NCI-H2107 treated with DMSO at 0.1 percent for 48 hours (cell line): ENCODE results near the gene CLCN3.
"Not testable (repeated sequence)": the region's sequence is repeated elsewhere in the genome, so short reads cannot be mapped to it uniquely, and the experiment has no call there.

Experiments
- DNase-seq: peaks from one replicate; lab custom pipeline; 2025; ENCODE audit not compliant: unreplicated experiment; lab: John Stamatoyannopoulos, UW

Gene CLCN3

GRCh38 chr4:169689681-169690080 lies 69.3 kb downstream of the CLCN3 start:
- DNase-seq = peak; percentile 17

GRCh38 chr4:169690787-169691186 lies 70.4 kb downstream of the CLCN3 start:
- DNase-seq = no peak

GRCh38 chr4:169698331-169698730 lies 78.0 kb downstream of the CLCN3 start:
- peak; percentile 58 for DNase-seq

DNA sequence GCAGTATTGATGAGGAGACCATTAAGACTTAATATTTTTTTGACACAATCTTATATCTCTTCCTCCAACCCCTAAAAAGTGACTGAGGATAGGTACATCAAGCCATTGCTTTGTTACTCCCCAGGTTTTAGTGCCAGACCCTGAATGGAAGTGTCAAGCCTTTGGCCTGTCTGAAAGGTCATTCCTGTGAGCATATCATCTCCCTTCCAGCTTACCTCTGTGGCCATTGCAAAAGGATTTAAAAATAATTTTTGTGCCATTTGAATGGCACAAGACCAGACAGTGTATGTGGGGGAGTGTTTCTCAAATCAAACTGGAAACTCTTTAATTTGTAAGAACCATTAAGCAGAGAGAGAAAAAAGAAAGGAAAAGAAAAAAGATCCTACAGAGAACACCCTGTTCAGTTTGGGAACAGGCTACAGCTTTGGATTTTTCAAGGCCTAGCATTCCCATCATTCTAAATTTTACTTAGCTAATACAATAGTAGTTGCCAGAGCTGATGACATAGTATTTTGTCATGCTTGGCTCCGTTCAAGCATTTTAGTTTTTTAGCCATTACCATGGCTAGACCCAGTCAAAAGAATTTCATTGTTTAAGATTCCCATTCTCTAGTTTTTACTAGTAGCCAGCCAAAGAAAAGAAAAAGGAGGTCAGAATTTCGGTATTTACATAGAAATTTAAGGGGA lies 87.7 kb downstream of the CLCN3 start:
- no peak for DNase-seq

GRCh38 chr4:169715826-169716225 lies 95.4 kb downstream of the CLCN3 start:
- no peak for DNase-seq

GRCh38 chr4:169716677-169717076 lies 96.3 kb downstream of the CLCN3 start:
- no peak for DNase-seq

DNA sequence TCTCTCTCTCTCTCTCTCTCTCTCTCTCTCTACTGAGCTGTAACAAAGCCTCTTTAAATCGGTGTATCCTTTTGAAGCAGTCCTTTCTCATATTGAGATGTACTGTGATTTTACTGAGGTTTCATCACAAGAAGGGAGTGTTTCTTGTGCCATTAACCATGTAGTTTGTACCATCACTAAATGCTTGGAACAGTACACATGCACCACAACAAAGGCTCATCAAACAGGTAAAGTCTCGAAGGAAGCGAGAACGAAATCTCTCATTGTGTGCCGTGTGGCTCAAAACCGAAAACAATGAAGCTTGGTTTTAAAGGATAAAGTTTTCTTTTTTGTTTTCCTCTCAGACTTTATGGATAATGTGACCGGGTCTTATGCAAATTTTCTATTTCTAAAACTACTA lies 100.2 kb downstream of the CLCN3 start:
- DNase-seq = no peak

- no peak for DNase-seq
Measured at GRCh38 chr4:169723207-169723965, 103.0 kb downstream of the CLCN3 start.

GRCh38 chr4:169724260-169724659 lies 103.9 kb downstream of the CLCN3 start:
- no peak for DNase-seq

DNA sequence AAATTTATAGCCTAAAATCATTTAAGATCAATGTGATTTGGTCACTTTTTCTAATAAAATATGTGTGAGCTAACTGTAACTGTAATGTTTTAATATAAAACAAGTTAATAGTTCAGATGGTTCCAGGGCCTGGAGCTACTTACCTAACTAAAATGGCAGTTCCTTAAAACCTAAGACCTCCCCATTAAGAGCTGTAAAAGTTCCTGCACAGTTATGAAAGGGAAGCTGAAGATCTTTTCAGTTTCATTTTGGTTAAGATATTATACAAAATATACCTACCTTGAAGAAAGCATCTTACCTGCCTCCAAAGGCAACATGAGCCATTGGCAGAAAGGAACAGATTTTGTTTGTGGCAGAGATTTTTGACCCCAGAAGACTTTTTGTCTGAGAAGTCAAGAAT lies 107.2 kb downstream of the CLCN3 start:
- no peak for DNase-seq

DNA sequence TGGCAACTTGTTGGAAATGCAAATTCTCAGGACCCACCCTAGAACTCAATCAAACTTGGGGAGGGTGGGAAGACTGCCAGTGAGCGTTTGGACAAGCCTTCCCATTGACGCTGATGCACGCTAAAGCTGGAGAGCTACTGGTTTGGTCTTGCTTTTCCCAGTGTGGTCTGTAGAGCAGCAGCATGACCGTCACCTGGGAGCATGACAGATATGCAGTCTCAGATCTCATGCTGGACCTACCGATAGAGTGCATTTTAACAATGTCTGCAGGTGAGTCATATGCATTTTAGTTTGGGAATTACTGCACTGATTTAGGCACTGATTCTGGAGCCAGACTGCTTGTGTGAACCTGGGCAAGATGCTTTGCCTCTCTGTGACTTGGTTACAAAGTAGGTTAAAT lies 110.2 kb downstream of the CLCN3 start:
- no peak for DNase-seq

DNA sequence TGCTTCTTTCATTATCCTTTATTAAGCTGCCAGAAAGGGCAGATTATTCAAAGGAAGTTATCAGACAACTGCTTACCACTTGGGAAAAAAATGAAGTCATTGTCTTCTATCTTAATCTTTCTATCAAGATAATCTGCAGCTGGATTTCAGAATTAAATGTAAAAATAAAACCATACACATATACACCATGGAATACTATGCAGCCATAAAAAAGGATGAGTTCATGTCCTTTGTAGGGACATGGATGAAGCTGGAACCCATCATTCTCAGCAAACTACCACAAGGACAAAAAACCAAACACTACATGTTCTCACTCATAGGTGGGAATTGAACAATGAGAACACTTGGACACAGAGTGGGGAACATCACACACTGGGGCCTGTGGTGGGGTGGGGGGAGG lies 118.2 kb downstream of the CLCN3 start:
- DNase-seq = not testable (repeated sequence)

DNA sequence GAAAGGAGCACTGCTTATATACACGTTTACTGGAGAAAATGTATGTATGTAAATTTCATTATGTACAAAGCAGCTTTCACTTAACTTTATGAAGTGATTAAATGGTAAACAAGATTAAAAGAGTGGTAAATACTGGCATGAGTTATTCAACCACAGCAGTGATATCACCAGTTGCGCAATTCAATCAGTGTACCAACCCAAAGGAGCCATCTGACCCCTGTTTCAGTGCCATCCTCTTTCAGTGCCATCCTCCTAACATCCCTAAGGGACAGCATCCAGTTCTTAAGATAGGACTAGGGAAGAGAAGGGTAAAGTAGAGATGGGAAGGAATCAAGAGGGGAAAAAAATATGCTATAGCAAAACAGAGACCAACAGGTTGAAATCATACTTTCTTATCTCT lies 121.2 kb downstream of the CLCN3 start:
- no peak for DNase-seq

GRCh38 chr4:169744601-169745000 lies 124.2 kb downstream of the CLCN3 start:
- DNase-seq = no peak

DNA sequence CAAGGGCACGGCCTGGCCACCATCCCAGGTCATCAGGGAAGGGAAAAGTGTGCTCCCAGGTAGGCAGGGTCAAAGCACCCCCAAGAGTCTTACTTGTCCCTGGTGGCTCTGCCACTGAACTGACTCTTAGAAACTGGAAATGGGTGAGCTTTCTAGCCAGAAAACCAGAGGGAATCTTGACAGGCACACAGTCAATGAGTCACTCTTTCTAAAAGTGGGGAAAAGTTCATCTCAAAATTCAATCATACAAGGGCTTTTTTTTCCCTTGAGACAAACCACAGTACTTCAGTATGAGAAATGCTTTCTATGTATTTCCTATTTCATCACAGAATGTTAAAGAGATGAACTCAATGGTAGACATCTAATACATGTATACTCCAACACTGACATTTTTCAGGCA lies 124.9 kb downstream of the CLCN3 start:
- no peak for DNase-seq

DNA sequence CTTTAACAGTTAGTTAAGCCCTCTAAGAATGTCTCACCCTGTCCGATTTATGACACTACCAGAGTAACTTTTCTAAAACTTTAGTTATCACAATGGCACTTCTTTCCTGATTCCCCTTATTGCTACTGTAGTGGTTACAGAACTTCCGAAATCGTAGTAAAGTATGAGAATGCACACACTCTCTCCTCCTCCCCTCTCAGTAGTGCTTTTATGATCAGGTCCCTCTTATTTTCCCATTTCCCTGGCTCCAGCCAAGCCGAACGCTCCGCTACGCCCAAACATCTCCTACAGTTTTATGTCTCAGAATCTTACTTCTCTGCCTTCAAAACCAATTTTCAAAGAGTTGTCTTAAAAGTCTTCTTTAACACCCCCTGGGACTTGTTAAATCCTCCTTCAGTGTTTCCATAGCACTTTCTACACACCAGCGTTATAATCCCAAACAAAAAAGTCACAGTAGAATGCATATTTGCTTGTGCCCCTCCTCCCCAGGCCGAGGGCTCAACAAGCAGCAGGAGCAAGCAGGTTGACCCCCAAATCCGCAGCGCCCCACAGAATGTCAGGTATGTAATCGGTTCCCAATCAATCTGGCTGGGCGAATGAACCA lies 136.7 kb downstream of the CLCN3 start:
- DNase-seq = no peak

GRCh38 chr4:169757575-169758184 lies 137.3 kb downstream of the CLCN3 start, which contains the start of gene HPF1:
TSS of gene HPF1 (minus strand) at chr4:169757944. CDS start at chr4:169757877, 67 bp downstream.
- DNase-seq = peak; percentile 66

DNA sequence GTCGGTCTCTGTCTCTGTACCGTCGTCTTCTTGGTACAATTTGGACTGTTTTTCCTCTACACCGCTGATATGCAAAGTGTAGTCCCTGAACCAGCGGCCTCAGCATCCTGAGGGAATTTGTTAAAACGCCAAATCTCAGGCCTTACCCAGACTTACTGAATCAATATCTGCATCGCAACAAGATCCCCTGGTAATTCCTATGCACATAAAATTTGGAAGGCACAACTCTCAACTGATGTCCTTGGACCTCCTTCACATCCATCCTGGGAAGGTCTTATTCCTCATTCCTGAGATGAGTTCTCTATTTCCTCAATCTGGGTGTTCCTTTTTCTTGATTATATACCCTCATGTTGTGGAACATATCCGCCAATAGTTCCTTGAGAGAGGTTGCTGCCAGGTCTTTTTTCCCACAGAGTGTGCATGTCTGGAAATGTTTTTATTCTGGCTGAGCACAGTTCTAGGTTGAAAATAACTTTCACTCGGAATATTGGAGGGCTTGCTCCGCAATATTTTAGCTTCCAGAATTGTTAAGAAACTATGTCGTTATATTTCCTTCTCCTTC lies 138.1 kb downstream of the CLCN3 start:
- no peak for DNase-seq

- DNase-seq = no peak
Measured at GRCh38 chr4:169761846-169762245, 141.5 kb downstream of the CLCN3 start.

DNA sequence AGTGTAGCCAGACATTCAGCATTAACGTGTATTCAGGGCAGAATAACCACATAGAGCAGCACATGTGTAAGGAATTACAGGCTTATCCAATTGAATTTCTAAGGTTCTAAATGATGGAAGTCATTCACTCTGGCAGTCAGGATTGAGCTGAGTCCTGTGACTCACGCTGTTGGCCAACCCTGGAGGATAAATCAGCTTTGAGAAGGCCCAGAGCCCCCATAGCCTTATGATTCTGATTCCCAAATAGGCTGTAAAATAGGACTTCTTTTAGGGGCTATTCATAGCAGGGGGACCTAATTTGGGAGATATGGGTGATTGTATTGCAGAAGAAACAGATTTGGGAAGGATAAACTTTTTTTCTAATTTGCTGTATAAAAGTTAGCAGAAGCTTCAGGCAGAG lies 145.5 kb downstream of the CLCN3 start:
- no peak for DNase-seq

- no peak for DNase-seq
Measured at GRCh38 chr4:169766741-169767140, 146.4 kb downstream of the CLCN3 start.
